H9 (cell line): ENCODE measurements around the gene FCF1. TPM values are rescaled to one million over a fixed set of nuclear protein-coding genes. Genes with fewer than 3 reads are reported as not detected.

ENCODE experiments used
- DNase-seq: peaks from one replicate; pipeline ENCODE4 v3.0.0-alpha.2; 2017
- H2AFZ ChIP-seq: one replicate; pipeline ENCODE4 v1.6.1; 2013; ENCODE audit warnings: mild to moderate bottlenecking, low read length, control low read depth, moderate library complexity
- H2AK5ac ChIP-seq: 2 replicates; pipeline ENCODE4 v1.6.1; 2013; ENCODE audit warnings: low read length, control low read depth, mixed read lengths; ENCODE audit not compliant: insufficient read length
- H2BK120ac ChIP-seq: one replicate; pipeline ENCODE4 v1.6.1; 2013; ENCODE audit warnings: low read depth, mild to moderate bottlenecking, low read length, control low read depth, inconsistent platforms; ENCODE audit not compliant: poor library complexity, severe bottlenecking
- H2BK12ac ChIP-seq: 2 replicates; pipeline ENCODE4 v1.6.1; 2013; ENCODE audit warnings: low read length, control low read depth, mixed read lengths, low read depth; ENCODE audit not compliant: insufficient read length
- H2BK15ac ChIP-seq: 2 replicates; pipeline ENCODE4 v1.6.1; 2013; ENCODE audit warnings: low read depth, low read length, control low read depth
- H2BK20ac ChIP-seq: one replicate; pipeline ENCODE4 v1.6.1; 2013; ENCODE audit warnings: low read depth, mild to moderate bottlenecking, low read length, control low read depth, inconsistent platforms; ENCODE audit not compliant: poor library complexity, severe bottlenecking
- H2BK5ac ChIP-seq: 2 replicates; pipeline ENCODE4 v1.6.1; 2013; ENCODE audit warnings: low read length, control low read depth, mixed read lengths; ENCODE audit not compliant: insufficient read length
- H3K14ac ChIP-seq: 2 replicates; pipeline ENCODE4 v1.6.1; 2013; ENCODE audit warnings: low read length, control low read depth; ENCODE audit not compliant: insufficient read depth
- H3K18ac ChIP-seq: 2 replicates; pipeline ENCODE4 v1.6.1; 2013; ENCODE audit warnings: low read depth, mild to moderate bottlenecking, mixed read lengths, low read length, control low read depth; ENCODE audit not compliant: insufficient read length
- H3K23ac ChIP-seq: 2 replicates; pipeline ENCODE4 v1.6.1; 2013; ENCODE audit warnings: low read length, control low read depth, mixed read lengths, low read depth; ENCODE audit not compliant: insufficient read length
- H3K23me2 ChIP-seq: 2 replicates; pipeline ENCODE4 v1.6.1; 2013; ENCODE audit warnings: low read depth, mild to moderate bottlenecking, mixed read lengths, low read length, control low read depth; ENCODE audit not compliant: insufficient read length, poor library complexity, severe bottlenecking
- H3K27ac ChIP-seq: 2 replicates; pipeline ENCODE4 v1.5.1; 2013; ENCODE audit warnings: low read length, control low read depth, mixed read lengths, low read depth; ENCODE audit not compliant: insufficient read length
- H3K27me3 ChIP-seq: 2 replicates; pipeline ENCODE4 v1.6.1; 2013; ENCODE audit warnings: low read length, control low read depth, inconsistent platforms; ENCODE audit not compliant: insufficient read depth
- H3K4ac ChIP-seq: 2 replicates; pipeline ENCODE4 v1.6.1; 2013; ENCODE audit warnings: low read depth, mild to moderate bottlenecking, control low read depth, inconsistent platforms, low read length, moderate library complexity
- H3K4me1 ChIP-seq: 2 replicates; pipeline ENCODE4 v1.6.1; 2013; ENCODE audit warnings: low read length, control low read depth, inconsistent platforms; ENCODE audit not compliant: insufficient read depth
- H3K4me2 ChIP-seq: 2 replicates; pipeline ENCODE4 v1.6.1; 2013; ENCODE audit warnings: low read length, control low read depth, mixed read lengths; ENCODE audit not compliant: insufficient read length, insufficient read depth
- H3K56ac ChIP-seq: 2 replicates; pipeline ENCODE4 v1.6.1; 2013; ENCODE audit warnings: low read depth, mild to moderate bottlenecking, mixed read lengths, low read length, control low read depth; ENCODE audit not compliant: insufficient read length
- H3K79me1 ChIP-seq: 2 replicates; pipeline ENCODE4 v1.6.1; 2013; ENCODE audit warnings: low read depth, mild to moderate bottlenecking, moderate library complexity, low read length, control low read depth, inconsistent platforms; ENCODE audit not compliant: insufficient read depth, poor library complexity, severe bottlenecking
- H3K79me2 ChIP-seq: 2 replicates; pipeline ENCODE4 v1.6.1; 2013; ENCODE audit warnings: low read length, control low read depth, inconsistent platforms; ENCODE audit not compliant: insufficient read depth
- H3K9ac ChIP-seq: 2 replicates; pipeline ENCODE4 v1.6.1; 2013; ENCODE audit warnings: low read length, control low read depth, mixed read lengths; ENCODE audit not compliant: insufficient read length; ENCODE audit errors: extremely low read depth
- H3K9me3 ChIP-seq: one replicate; pipeline ENCODE4 v1.6.1; 2013; ENCODE audit warnings: low read depth, low read length, inconsistent platforms; ENCODE audit not compliant: control insufficient read depth
- H3T11ph ChIP-seq: one replicate; pipeline ENCODE4 v1.6.1; 2013; ENCODE audit warnings: mild to moderate bottlenecking, low read length, control low read depth, inconsistent platforms
- H4K20me1 ChIP-seq: one replicate; pipeline ENCODE4 v1.6.1; 2013; ENCODE audit not compliant: control insufficient read depth, insufficient read length, insufficient read depth
- H4K5ac ChIP-seq: 2 replicates; pipeline ENCODE4 v1.6.1; 2013; ENCODE audit warnings: low read depth, mild to moderate bottlenecking, mixed read lengths, low read length, control low read depth; ENCODE audit not compliant: insufficient read length
- H4K8ac ChIP-seq: replicated peaks from 2 replicates; pipeline ENCODE4 v1.6.1; 2013; ENCODE audit warnings: low read length, control low read depth, mixed read lengths, low read depth; ENCODE audit not compliant: insufficient read length
- H4K91ac ChIP-seq: 2 replicates; pipeline ENCODE4 v1.6.1; 2013; ENCODE audit warnings: low read depth, mild to moderate bottlenecking, moderate library complexity, mixed read lengths, low read length, control low read depth; ENCODE audit not compliant: insufficient read length
- H3K27ac Mint-ChIP-seq, 3 experiments: 2 replicates in 2 of 3; 3 replicates in 1 of 3; pipeline ENCODE4 v1.8.0; 2020 to 2021; ENCODE audit warnings: mixed read lengths in 3 of 3, mild to moderate bottlenecking in 1 of 3, moderate library complexity in 1 of 3
- H3K27me3 Mint-ChIP-seq: 2 replicates; pipeline ENCODE4 v1.8.0; 2021; ENCODE audit warnings: low read depth, mild to moderate bottlenecking, moderate library complexity, mixed read lengths
- H3K36me3 Mint-ChIP-seq, 3 experiments: 2 replicates in 2 of 3; 3 replicates in 1 of 3; pipeline ENCODE4 v1.8.0; 2020 to 2021; ENCODE audit warnings: low read depth in 3 of 3, mixed read lengths in 3 of 3; ENCODE audit not compliant: insufficient read depth in 1 of 3
- H3K4me1 Mint-ChIP-seq, 2 experiments: 2 replicates each; pipeline ENCODE4 v1.8.0; 2020; ENCODE audit warnings: mixed read lengths in 2 of 2
- H3K4me3 Mint-ChIP-seq, 2 experiments: 2 replicates in 1 of 2; 3 replicates in 1 of 2; pipeline ENCODE4 v1.8.0; 2020 to 2021; ENCODE audit warnings: mild to moderate bottlenecking in 2 of 2, mixed read lengths in 2 of 2, moderate library complexity in 1 of 2
- H3K9me3 Mint-ChIP-seq, 2 experiments: 2 replicates in 1 of 2; 3 replicates in 1 of 2; pipeline ENCODE4 v1.8.0; 2020; ENCODE audit warnings: mild to moderate bottlenecking in 2 of 2, mixed read lengths in 2 of 2, moderate library complexity in 1 of 2
- WGBS: extraction: QIAGEN DNeasy Blood & Tissue Kit; methylation state at CpG from one replicate; pipeline ENCODE4 v1.1.7; 2013; ENCODE audit warnings: missing lambda C conversion rate, low lambda C conversion rate, mixed read lengths; ENCODE audit not compliant: insufficient read length; ENCODE audit errors: extremely low coverage; 5-methylcytosine and 5-hydroxymethylcytosine counted together
- long read RNA-seq: library from polyadenylated mRNA; unstranded; transcript quantifications from one replicate; pipeline ENCODE4 v2.0.0, GENCODE V29; 2020
- total RNA-seq: library from RNA; stranded (reverse); gene quantifications from 2 replicates; pipeline ENCODE4 v1.2.1, GENCODE V29; 2021
- TF ChIP-seq, protein P1 (sequence below): fragments of 200-600 bp; sonication (generic); conservative IDR thresholded peaks from 3 replicates; pipeline ENCODE4 v1.8.0; 2021; ENCODE audit warnings: antibody characterized with exemption, mild to moderate bottlenecking

Gene FCF1, protein sequence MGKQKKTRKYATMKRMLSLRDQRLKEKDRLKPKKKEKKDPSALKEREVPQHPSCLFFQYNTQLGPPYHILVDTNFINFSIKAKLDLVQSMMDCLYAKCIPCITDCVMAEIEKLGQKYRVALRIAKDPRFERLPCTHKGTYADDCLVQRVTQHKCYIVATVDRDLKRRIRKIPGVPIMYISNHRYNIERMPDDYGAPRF
- 85.6 and 87.7 TPM in 2 replicates for total RNA-seq
- long read RNA-seq, partial matches to known transcripts: 3 of 13 reads
- long read RNA-seq, other reads (novel, unspliced or antisense): 8 of 13 reads

DNA sequence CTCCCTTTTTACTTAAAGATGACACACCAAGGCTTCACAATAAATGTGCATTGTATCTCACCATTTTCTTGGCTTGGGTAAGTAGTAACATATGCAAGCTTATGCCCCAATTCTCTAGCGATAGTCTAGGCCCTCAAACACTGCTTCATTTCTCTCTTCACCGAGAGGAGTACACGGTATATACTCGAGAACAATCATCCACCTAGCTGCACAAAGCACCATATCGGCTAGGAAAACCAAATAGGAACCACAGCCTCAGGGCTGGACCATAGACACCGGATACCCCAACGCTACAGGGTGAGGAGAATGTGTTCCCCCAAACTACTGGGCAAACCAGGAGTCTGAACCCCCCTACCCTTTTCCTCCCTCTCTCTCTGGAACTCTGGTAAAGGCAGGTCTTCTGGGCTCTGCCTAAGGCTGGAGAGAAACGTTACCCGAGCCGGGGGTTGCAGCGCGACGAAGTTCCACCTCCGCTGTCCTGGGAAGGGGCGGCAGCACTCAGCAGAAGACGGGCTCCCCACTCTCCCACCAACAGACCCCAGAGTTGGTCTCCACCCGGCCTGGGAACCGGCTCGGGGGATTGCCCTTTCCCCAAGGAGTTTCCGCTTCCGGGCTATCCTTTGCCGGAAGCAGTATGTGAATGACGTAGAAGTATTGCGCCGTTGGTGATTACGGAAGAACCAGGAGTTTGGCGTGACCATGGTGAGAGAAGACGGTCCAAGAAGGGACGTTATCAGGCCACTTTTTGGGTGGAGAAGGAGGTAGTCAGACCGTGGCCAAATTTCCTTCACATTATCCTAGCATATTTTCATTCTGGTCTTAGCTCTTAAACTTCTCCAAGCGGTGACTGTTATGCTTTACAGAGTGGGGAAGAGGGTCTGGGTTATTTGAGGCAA lies at the start of gene FCF1, which contains the start of gene AREL1:
Gene FCF1, plus strand, starts transcription at position 646 of the 896 bp plus-strand sequence. Its CDS starts 54 bp downstream, at position 700.
Gene AREL1, minus strand, starts transcription at position 582 of the 896 bp plus-strand sequence. CDS start 27,465 bp downstream, outside the sequence.
- Histone ChIP-seq H2AFZ (no peak within 1 kb of the TSS), H3K79me2 (peaks cover 22% of the 10 kb centered on the region), H3K23ac (no peak within 1 kb of the TSS), H3K4me1 (no peaks in the 10 kb centered on the region), H2BK15ac (no peak within 1 kb of the TSS), H2BK120ac (no peak within 1 kb of the TSS), H4K8ac (no peak within 1 kb of the TSS), H3T11ph (no peak within 1 kb of the TSS), H2AK5ac (no peak within 1 kb of the TSS), H2BK5ac (no peak within 1 kb of the TSS), H3K27ac (no peak within 1 kb of the TSS), H3K14ac (no peak within 1 kb of the TSS), H2BK12ac (no peak within 1 kb of the TSS), H4K91ac (no peak within 1 kb of the TSS), H3K79me1 (no peaks in the 10 kb centered on the region), H3K4me2 (peak within 1 kb of the TSS; percentile 100), H3K9ac (peak within 1 kb of the TSS; percentile 92), H3K18ac (peak within 1 kb of the TSS; percentile 30), H3K4ac (no peak within 1 kb of the TSS), H2BK20ac (no peak within 1 kb of the TSS), H3K23me2 (no peaks in the 10 kb centered on the region), H3K56ac (no peak within 1 kb of the TSS), H4K5ac (no peak within 1 kb of the TSS), H3K9me3 (no peaks in the 10 kb centered on the region), H4K20me1 (no peaks in the 10 kb centered on the region), H3K27me3 (no peaks in the 10 kb centered on the region)
- no peaks in the 10 kb centered on the region for H3K9me3 Mint-ChIP-seq
- peak within 1 kb of the TSS; percentile 98 for H3K4me3 Mint-ChIP-seq
- peaks cover 7 to 24% (median 18%) of the 10 kb centered on the region in 3 experiments; a peak in 6 of 7 replicates for H3K36me3 Mint-ChIP-seq
- H3K27me3 Mint-ChIP-seq: no peaks in the 10 kb centered on the region
- no CpG with 5 or more reads among the region's 31 CpGs for WGBS
- peak; percentile 87 for DNase-seq
- peaks cover 12 to 19% of the 10 kb centered on the region in 2 experiments for H3K4me1 Mint-ChIP-seq
- peak within 1 kb of the TSS; percentile 97 to 99 (median 98) for H3K27ac Mint-ChIP-seq
- TF ChIP-seq, protein P1, sequence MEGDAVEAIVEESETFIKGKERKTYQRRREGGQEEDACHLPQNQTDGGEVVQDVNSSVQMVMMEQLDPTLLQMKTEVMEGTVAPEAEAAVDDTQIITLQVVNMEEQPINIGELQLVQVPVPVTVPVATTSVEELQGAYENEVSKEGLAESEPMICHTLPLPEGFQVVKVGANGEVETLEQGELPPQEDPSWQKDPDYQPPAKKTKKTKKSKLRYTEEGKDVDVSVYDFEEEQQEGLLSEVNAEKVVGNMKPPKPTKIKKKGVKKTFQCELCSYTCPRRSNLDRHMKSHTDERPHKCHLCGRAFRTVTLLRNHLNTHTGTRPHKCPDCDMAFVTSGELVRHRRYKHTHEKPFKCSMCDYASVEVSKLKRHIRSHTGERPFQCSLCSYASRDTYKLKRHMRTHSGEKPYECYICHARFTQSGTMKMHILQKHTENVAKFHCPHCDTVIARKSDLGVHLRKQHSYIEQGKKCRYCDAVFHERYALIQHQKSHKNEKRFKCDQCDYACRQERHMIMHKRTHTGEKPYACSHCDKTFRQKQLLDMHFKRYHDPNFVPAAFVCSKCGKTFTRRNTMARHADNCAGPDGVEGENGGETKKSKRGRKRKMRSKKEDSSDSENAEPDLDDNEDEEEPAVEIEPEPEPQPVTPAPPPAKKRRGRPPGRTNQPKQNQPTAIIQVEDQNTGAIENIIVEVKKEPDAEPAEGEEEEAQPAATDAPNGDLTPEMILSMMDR: no peak
